HepG2 (cell line): ENCODE measurements around the gene CCDC142. TPM values are rescaled to one million over a fixed set of nuclear protein-coding genes. Genes with fewer than 3 reads are reported as not detected.

Experiments
- CREM ChIP-seq, 2 experiments: sonication (generic) in 1 of 2; formaldehyde crosslinking in 1 of 2; IDR thresholded peaks; 2 replicates each; pipeline versions ENCODE4 v1.4.0 to v1.6.1; 2016 to 2020; ENCODE audit warnings: antibody characterized with exemption in 1 of 2, mild to moderate bottlenecking in 1 of 2, missing genetic modification reagents in 1 of 2
- KDM2A ChIP-seq: sonication (generic); formaldehyde crosslinking; IDR thresholded peaks from 2 replicates; pipeline ENCODE4 v1.4.0; 2020; ENCODE audit warnings: low read depth, missing genetic modification reagents, borderline replicate concordance
- SALL1 ChIP-seq: sonication (generic); formaldehyde crosslinking; IDR thresholded peaks from 2 replicates; pipeline ENCODE4 v1.8.0; 2022; ENCODE audit warnings: mild to moderate bottlenecking, missing genetic modification reagents
- SCMH1 ChIP-seq: sonication (generic); formaldehyde crosslinking; IDR thresholded peaks from 2 replicates; pipeline ENCODE4 v1.9.0; 2021; ENCODE audit warnings: missing genetic modification reagents, mild to moderate bottlenecking, borderline replicate concordance
- SMARCC2 ChIP-seq: fragments of 450-650 bp; IDR thresholded peaks from 2 replicates; pipeline ENCODE4 v1.6.1; 2017; ENCODE audit warnings: antibody characterized with exemption, mild to moderate bottlenecking
- ZFP36L1 ChIP-seq: sonication (generic); formaldehyde crosslinking; IDR thresholded peaks from 2 replicates; pipeline ENCODE4 v1.8.0; 2022; ENCODE audit warnings: mild to moderate bottlenecking, missing genetic modification reagents, moderate library complexity
- ZMAT3 ChIP-seq: sonication (generic); formaldehyde crosslinking; conservative IDR thresholded peaks from 2 replicates; pipeline ENCODE4 v1.7.0; 2021; ENCODE audit warnings: missing genetic modification reagents
- ZNF17 ChIP-seq: sonication (generic); formaldehyde crosslinking; IDR thresholded peaks from 2 replicates; pipeline ENCODE4 v1.5.0; 2020; ENCODE audit warnings: mild to moderate bottlenecking, missing genetic modification reagents
- ZNF264 ChIP-seq: sonication (generic); formaldehyde crosslinking; IDR thresholded peaks from 2 replicates; pipeline ENCODE4 v1.4.0; 2020; ENCODE audit warnings: missing genetic modification reagents
- polyA plus RNA-seq, 8 experiments: library from polyadenylated mRNA; depleted of rRNA in 3 of 8; stranded (reverse) in 7 of 8; unstranded in 1 of 8; fragments of >200 nt; fragmentation: Illumina TruSeq in 4 of 8; extraction: Trizol in 4 of 8; gene quantifications; 2 replicates each; pipeline versions ENCODE4 v1.2.1 to v1.2.3, GENCODE V29; 2011 to 2016; ENCODE audit warnings: low read depth in 4 of 8, missing spikeins in 1 of 8, mixed read lengths in 1 of 8; ENCODE audit not compliant: insufficient read depth in 1 of 8
- total RNA-seq, 5 experiments: library from RNA; depleted of rRNA; stranded (reverse); fragments of >200 nt; fragmentation: Illumina TruSeq; extraction: Trizol; gene quantifications; 2 replicates each; pipeline ENCODE4 v1.2.3, GENCODE V29; 2016; ENCODE audit warnings: low read depth in 1 of 5
- TF ChIP-seq, protein P1 (sequence below): sonication (generic); formaldehyde crosslinking; IDR thresholded peaks from 2 replicates; pipeline ENCODE4 v1.8.1; 2023; ENCODE audit warnings: mild to moderate bottlenecking, missing genetic modification reagents
- TF ChIP-seq, protein P2 (sequence below): sonication (generic); formaldehyde crosslinking; IDR thresholded peaks from 2 replicates; pipeline ENCODE4 v1.9.0; 2021; ENCODE audit warnings: missing genetic modification reagents, mild to moderate bottlenecking, borderline replicate concordance
- TF ChIP-seq, protein P3 (sequence below): sonication (generic); formaldehyde crosslinking; IDR thresholded peaks from 2 replicates; pipeline ENCODE4 v1.4.0; 2020; ENCODE audit warnings: missing genetic modification reagents, borderline replicate concordance
- TF ChIP-seq, protein P4 (sequence below): sonication (generic); formaldehyde crosslinking; IDR thresholded peaks from 2 replicates; pipeline ENCODE4 v1.4.0; 2020; ENCODE audit warnings: missing genetic modification reagents
- TF ChIP-seq, protein P5 (sequence below): sonication (generic); formaldehyde crosslinking; IDR thresholded peaks from 2 replicates; pipeline ENCODE4 v1.4.0; 2020; ENCODE audit warnings: mild to moderate bottlenecking, missing genetic modification reagents
- TF ChIP-seq, protein P6 (sequence below): sonication (generic); formaldehyde crosslinking; IDR thresholded peaks from 2 replicates; pipeline ENCODE4 v1.5.0; 2020; ENCODE audit warnings: missing genetic modification reagents

The CCDC142 gene
- total and polyA plus RNA-seq, 2 of the 13 experiments (the other 11 are each of a cell fraction or from before 2014, with no cell fraction given) = 14.7 to 30.4 TPM

DNA sequence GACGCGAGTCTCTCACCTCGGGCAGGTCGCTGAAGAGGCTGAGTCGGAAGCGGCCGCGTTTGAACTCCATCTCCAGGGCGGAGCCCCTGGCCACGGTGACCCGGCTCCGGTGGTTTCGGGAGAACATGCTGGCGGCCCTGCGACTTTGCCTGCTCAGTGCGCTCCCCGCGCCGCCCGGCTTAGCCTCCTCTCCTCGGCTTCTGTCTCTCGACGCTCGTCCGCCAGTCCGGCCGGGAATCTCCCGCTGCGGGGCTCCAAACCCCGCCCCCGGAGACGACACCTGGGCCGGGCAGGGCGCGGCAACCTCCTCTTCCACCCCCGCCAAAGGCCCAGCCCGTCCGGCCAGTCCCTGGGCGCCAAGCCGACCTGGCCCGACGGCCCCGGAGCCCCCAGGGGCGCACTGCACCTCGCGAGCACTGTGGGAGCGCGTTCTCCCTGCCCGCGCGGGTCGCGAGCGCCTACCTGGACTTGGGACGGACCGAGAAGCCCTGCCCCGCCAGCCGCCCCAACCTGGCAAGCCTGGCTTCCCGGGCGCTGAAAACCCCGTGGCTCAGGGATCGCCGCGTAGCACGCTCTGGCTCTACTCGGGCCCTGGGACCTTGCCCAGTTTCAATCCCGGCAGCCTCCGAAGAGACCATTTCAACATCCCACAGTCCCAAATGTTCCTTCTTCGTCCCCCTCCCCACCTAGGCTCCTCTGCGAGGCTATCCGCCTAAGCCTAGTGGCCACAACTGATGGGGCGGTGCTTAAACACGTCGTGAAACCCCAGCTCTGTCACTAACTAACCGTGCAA, 40.9 kb downstream of the CCDC142 start, which contains the start of gene RTKN (continued):
- TF ChIP-seq, protein P1, sequence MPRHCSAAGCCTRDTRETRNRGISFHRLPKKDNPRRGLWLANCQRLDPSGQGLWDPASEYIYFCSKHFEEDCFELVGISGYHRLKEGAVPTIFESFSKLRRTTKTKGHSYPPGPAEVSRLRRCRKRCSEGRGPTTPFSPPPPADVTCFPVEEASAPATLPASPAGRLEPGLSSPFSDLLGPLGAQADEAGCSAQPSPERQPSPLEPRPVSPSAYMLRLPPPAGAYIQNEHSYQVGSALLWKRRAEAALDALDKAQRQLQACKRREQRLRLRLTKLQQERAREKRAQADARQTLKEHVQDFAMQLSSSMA (CRISPR knock-in tag) = no peak; the same call in 1 of the 2 replicates
- TF ChIP-seq CREM (IDR thresholded peaks at IDR 0.05) (peak; percentile 68), CREM (CRISPR knock-in tag; IDR thresholded peaks at IDR 0.05) (no peak), KDM2A (CRISPR knock-in tag) (peak; percentile 77), SCMH1 (CRISPR knock-in tag) (no peak), ZMAT3 (no peak; the same call in 1 of the 2 replicates), SALL1 (CRISPR knock-in tag) (peak; percentile 86), ZNF17 (CRISPR knock-in tag) (no peak), ZFP36L1 (CRISPR knock-in tag) (peak; percentile 85; the same call in 1 of the 2 replicates), ZNF264 (CRISPR knock-in tag) (no peak; the same call in 1 of the 2 replicates), SMARCC2 (no peak)
- TF ChIP-seq, protein P2, sequence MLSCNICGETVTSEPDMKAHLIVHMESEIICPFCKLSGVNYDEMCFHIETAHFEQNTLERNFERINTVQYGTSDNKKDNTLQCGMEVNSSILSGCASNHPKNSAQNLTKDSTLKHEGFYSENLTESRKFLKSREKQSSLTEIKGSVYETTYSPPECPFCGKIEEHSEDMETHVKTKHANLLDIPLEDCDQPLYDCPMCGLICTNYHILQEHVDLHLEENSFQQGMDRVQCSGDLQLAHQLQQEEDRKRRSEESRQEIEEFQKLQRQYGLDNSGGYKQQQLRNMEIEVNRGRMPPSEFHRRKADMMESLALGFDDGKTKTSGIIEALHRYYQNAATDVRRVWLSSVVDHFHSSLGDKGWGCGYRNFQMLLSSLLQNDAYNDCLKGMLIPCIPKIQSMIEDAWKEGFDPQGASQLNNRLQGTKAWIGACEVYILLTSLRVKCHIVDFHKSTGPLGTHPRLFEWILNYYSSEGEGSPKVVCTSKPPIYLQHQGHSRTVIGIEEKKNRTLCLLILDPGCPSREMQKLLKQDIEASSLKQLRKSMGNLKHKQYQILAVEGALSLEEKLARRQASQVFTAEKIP = no peak
- TF ChIP-seq, protein P3, sequence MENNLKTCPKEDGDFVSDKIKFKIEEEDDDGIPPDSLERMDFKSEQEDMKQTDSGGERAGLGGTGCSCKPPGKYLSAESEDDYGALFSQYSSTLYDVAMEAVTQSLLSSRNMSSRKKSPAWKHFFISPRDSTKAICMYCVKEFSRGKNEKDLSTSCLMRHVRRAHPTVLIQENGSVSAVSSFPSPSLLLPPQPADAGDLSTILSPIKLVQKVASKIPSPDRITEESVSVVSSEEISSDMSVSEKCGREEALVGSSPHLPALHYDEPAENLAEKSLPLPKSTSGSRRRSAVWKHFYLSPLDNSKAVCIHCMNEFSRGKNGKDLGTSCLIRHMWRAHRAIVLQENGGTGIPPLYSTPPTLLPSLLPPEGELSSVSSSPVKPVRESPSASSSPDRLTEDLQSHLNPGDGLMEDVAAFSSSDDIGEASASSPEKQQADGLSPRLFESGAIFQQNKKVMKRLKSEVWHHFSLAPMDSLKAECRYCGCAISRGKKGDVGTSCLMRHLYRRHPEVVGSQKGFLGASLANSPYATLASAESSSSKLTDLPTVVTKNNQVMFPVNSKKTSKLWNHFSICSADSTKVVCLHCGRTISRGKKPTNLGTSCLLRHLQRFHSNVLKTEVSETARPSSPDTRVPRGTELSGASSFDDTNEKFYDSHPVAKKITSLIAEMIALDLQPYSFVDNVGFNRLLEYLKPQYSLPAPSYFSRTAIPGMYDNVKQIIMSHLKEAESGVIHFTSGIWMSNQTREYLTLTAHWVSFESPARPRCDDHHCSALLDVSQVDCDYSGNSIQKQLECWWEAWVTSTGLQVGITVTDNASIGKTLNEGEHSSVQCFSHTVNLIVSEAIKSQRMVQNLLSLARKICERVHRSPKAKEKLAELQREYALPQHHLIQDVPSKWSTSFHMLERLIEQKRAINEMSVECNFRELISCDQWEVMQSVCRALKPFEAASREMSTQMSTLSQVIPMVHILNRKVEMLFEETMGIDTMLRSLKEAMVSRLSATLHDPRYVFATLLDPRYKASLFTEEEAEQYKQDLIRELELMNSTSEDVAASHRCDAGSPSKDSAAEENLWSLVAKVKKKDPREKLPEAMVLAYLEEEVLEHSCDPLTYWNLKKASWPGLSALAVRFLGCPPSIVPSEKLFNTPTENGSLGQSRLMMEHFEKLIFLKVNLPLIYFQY (CRISPR knock-in tag) = peak; percentile 64
- TF ChIP-seq, protein P4, sequence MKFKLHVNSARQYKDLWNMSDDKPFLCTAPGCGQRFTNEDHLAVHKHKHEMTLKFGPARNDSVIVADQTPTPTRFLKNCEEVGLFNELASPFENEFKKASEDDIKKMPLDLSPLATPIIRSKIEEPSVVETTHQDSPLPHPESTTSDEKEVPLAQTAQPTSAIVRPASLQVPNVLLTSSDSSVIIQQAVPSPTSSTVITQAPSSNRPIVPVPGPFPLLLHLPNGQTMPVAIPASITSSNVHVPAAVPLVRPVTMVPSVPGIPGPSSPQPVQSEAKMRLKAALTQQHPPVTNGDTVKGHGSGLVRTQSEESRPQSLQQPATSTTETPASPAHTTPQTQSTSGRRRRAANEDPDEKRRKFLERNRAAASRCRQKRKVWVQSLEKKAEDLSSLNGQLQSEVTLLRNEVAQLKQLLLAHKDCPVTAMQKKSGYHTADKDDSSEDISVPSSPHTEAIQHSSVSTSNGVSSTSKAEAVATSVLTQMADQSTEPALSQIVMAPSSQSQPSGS = peak; percentile 17; the same call in 1 of the 2 replicates
- TF ChIP-seq, protein P5, sequence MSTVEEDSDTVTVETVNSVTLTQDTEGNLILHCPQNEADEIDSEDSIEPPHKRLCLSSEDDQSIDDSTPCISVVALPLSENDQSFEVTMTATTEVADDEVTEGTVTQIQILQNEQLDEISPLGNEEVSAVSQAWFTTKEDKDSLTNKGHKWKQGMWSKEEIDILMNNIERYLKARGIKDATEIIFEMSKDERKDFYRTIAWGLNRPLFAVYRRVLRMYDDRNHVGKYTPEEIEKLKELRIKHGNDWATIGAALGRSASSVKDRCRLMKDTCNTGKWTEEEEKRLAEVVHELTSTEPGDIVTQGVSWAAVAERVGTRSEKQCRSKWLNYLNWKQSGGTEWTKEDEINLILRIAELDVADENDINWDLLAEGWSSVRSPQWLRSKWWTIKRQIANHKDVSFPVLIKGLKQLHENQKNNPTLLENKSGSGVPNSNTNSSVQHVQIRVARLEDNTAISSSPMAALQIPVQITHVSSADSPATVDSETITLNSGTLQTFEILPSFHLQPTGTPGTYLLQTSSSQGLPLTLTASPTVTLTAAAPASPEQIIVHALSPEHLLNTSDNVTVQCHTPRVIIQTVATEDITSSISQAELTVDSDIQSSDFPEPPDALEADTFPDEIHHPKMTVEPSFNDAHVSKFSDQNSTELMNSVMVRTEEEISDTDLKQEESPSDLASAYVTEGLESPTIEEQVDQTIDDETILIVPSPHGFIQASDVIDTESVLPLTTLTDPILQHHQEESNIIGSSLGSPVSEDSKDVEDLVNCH (CRISPR knock-in tag) = 0 out of 2 replicates have a peak, but pooled peaks have one; percentile 47
- TF ChIP-seq, protein P6, sequence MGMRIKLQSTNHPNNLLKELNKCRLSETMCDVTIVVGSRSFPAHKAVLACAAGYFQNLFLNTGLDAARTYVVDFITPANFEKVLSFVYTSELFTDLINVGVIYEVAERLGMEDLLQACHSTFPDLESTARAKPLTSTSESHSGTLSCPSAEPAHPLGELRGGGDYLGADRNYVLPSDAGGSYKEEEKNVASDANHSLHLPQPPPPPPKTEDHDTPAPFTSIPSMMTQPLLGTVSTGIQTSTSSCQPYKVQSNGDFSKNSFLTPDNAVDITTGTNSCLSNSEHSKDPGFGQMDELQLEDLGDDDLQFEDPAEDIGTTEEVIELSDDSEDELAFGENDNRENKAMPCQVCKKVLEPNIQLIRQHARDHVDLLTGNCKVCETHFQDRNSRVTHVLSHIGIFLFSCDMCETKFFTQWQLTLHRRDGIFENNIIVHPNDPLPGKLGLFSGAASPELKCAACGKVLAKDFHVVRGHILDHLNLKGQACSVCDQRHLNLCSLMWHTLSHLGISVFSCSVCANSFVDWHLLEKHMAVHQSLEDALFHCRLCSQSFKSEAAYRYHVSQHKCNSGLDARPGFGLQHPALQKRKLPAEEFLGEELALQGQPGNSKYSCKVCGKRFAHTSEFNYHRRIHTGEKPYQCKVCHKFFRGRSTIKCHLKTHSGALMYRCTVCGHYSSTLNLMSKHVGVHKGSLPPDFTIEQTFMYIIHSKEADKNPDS (CRISPR knock-in tag) = peak; percentile 42; the same call in 1 of the 2 replicates
